Ramos (cell line): ENCODE results near the gene INSR.

Experiments
- in situ Hi-C: fragments of 300-500 bp; cut with MboI; formaldehyde crosslinking; loops from one replicate; pipeline ENCODE4 v1.14.3; 2022; ENCODE audit warnings: low sequenced_read_pairs; ENCODE audit not compliant: unreplicated experiment

Gene INSR

DNA sequence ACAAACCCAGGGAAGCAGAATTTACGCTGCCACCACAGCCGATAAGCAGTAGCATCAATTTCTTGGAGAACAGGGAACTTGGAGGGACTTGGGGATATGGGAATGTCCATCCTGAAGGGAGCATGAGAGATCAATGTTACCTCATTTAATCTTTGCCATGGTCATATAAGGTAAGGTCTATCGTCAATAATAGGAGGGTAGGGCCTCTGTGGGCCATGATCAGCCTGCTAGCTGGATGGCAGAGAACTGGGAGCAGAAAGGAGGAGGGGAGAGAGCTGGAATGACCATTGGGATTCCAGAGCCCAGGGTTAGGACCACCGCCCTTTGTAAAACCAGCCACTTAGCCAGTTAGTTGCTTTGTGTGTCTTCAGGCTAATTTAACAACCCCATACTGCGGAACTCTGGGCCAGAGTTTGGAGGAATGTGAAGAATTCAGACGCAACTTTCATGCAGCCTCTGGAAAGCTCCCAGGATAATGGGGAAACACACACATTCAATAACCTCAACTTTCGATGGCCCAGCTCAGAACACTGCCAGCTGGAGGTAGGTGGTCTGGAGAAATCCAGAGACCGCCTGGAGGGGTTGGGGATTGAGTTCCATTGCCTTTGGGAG, 184.4 kb downstream of the INSR start:
- in situ Hi-C loops, result loop anchor here (10.0 kb wide), 2 partner anchors 215 to 695 kb away; no protein-coding TSS in a partner anchor

DNA sequence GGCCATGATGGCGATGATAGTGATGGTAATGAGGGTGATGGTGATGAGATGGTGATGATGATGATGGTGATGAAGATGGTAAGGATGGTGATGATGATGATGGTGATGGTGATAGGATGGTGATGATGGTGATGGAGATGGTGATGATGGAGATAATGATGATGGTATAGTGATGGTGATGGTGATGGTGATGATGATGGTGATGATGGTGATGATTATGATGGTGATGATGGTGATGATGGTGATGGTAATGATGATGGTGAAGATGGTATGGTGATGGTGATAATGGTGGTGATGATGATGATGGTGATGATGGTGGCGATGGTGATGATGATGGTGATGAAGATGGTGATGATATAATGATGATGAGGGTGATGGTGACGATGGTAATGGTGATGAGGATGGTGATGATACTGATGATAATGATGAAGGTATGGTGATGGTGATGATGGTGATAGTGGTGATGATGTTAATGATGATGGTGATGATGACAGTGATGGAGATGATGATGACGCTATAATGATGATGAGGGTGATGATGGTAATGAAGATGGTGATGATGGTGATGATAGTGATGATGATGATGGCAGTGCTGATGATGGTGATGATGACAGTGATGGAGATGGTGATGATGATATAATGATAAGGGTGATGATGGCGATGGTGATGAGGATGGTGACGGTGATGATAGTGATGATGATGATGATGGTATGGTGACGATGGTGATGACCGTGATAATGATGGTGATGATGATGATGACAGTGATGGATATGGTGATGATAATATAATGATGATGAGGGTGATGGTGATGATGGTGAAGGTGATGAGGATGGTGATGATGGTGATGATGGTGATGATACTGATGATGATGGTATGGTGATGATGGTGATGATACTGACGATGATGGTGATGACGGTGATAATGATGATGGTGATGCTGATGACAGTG, 187.2 kb downstream of the INSR start:
- in situ Hi-C loops, result loop anchor here (10.0 kb wide), 2 partner anchors 218 to 698 kb away; no protein-coding TSS in a partner anchor

DNA sequence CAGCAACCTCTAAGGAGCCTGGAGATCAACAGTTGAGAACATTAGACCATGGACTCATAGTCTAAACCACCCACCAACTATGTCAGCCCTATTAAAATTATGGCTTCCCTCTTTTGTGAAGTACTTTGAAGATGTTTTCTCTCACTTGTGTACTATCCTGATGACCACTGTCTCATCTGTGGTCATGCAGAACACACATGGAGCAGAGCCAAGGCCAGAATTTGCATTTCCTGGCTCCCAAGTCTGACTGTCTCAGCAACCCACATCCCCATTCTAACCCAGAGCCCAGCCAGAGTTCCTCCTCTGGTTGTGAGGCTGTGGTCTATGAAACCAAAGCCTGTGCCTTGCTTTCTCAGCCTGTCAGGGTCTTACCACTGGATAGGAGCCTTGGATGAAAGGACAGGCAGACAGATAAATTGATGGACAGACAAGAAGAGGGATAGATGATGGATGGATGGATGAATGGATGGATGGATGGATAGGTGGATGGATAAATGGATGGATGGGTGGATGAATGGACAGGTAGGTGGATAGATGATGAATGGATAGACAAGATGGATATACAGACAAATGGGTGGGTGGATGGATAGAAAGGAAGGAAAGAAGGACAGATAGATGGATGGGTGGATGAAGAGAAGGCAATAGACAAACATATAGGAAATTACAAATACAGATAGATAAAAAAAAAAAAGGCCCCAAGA, 189.3 kb downstream of the INSR start:
- in situ Hi-C loops, result loop anchor here (10.0 kb wide), 2 partner anchors 220 to 700 kb away; no protein-coding TSS in a partner anchor

- in situ Hi-C loops, result loop anchor here (10.0 kb wide), 2 partner anchors 223 to 703 kb away; no protein-coding TSS in a partner anchor
Measured at GRCh38 chr19:7101498-7102253, 192.5 kb downstream of the INSR start.

GRCh38 chr19:7099597-7099921, 194.7 kb downstream of the INSR start:
- in situ Hi-C loops, result loop anchor here (25.0 kb wide), 1 partner anchor 912 kb away; no protein-coding TSS in a partner anchor

GRCh38 chr19:7098701-7099596, 195.3 kb downstream of the INSR start:
- in situ Hi-C loops, result loop anchor here (25.0 kb wide), 1 partner anchor 912 kb away; no protein-coding TSS in a partner anchor

GRCh38 chr19:7098096-7098495, 196.1 kb downstream of the INSR start:
- in situ Hi-C loops, result loop anchor here (25.0 kb wide), 1 partner anchor 911 kb away; no protein-coding TSS in a partner anchor

- in situ Hi-C loops, result loop anchor here (25.0 kb wide), 1 partner anchor 902 kb away; no protein-coding TSS in a partner anchor
Measured at GRCh38 chr19:7088999-7089398, 205.2 kb downstream of the INSR start.

GRCh38 chr19:7083076-7083956, 210.9 kb downstream of the INSR start:
- in situ Hi-C loops, result loop anchor here (25.0 kb wide), 1 partner anchor 896 kb away; no protein-coding TSS in a partner anchor

DNA sequence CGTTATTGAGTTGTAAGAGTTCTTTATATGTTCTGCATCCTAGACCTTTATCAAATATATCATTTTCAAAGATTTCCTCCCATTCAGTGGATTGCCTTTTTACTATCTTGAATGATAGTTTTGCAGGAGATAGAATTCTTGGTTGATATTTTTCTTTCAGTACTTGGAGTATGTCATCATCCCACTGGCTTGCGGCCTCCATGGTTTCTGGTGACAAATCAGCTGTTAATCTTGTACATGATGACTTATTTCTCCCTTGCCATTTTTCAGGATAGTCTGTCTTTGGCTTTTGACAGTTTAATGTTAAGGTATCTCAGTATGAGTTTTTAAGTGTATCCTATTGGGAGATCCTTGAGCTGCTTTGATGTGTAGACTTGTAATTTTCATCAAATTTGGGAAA, 216.2 kb downstream of the INSR start:
- in situ Hi-C loops, result loop anchor here (25.0 kb wide), 1 partner anchor 891 kb away; no protein-coding TSS in a partner anchor

DNA sequence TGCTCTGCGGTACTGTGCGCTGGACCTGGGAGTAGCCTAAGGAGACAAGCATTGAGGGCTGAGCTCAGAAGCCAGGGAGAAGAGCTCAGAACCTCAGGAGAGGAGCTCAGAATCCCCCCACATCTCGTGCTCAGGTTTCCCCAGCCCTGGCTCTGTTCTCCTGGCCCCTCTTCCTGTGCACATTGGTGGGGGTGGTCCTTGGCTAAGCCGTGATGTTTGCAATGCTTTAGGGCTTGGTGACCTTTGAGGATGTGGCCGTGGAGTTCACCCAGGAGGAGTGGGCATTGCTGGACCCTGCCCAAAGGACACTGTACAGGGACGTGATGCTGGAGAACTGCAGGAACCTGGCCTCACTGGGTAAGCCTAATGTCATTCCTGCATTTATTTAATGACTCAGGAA, 218.1 kb downstream of the INSR start:
- in situ Hi-C loops, result loop anchor here (25.0 kb wide), 1 partner anchor 889 kb away; no protein-coding TSS in a partner anchor

DNA sequence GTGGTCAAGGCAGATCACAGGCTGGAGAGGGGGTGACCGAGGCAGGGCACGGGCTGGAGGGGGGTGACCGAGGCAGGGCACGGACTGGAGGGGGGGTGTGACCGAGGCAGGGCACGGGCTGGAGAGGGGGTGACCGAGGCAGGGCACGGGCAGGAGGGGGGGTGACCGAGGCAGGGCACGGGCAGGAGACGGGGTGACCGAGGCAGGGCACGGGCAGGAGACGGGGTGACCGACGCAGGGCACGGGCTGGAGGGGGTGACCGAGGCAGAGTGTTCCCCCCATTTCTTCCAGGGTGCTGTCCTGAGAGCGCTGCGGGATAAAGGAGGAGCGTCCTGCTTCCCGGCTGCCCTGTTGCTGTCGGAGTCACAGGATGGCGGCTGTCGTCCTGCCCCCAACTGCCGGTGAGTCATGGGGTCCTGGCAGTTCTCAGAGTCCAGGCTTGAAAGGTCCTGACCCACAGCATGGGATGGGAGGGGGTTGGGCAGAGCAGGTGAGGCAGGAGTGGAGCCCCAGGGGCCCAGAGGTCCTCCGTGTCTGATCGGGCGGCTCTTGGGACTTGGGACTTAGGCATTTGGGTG, 219.4 kb downstream of the INSR start:
- in situ Hi-C loops, result loop anchor here (25.0 kb wide), 1 partner anchor 887 kb away; no protein-coding TSS in a partner anchor

DNA sequence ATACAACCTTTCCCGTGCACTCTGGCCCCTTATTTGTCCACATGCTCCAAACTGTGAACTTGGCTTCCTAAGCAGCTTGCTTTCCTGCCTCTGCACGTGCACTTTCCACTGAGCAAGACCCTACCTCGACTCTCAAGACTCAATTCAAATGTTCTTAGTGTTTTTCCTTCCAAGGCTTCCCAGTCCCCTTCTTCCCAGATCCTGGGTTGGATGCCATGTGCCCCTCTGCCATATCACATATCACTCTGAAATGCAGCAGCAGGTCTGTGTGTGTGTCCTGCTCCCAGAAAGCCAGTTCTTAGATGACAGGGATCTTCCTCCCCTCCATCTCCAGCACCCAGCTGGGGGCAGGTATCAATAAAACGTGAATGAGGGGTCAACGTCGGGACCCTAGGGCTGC, 221.7 kb downstream of the INSR start:
- in situ Hi-C loops, result no loop called here

DNA sequence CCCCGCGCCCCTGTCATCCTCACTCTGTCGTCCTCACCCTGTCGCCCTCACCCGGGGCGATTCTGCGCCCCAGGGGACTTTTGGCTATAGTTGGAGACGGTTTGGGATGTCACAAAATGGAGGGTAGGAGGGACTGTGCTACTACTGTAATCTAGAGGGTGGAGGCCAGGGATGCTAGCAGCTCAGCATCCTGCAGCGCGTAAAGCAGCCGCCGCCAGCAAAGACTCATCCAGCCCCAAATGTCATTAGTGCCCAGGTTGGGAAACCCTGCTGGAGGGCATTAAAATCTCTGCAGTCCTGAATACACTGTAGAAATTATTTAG, 224.3 kb downstream of the INSR start:
- in situ Hi-C loops, result no loop called here

DNA sequence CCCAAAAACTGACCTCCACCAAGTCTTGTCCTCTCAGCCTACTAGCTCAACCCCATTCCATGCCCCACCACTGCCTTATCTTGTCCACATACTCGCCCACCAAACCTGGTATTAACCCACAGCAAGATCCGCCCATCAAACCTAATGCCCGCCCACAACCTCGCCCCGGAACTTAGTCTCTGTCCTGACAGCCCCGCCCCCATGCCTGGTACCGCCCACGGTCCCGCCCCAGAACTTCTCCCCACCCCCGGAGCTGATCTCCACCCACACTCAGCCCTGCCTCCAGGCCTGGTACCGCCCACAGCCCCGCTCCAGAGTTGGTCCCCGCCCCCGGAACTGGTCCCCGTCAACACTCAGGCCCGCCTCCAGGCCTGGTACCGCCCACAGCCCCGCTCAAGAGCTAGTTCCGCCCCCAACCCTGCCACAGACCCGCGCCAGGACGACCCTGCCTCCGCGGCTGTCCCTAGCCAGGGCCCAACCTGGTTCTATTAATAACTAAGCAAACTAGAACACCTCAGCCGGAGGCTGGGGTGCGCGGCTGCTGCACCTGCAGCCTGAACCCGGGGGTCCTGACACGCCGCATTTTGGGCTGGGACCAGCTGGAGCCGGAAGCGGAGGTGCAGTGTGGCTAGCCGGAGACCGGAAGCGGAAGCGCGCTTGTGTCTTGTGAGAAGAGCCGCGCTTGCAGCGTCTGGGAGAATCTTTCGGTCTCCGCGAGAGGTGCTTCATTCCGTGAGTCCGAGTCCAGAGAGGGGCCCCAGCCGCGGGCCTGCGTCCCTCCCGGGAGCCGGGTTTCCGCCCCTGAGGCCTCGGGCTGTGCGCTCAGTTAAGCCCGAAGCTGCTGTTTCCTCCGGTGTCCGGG, 224.9 kb downstream of the INSR start, which contains the start of gene ZNF557:
ZNF557 (plus strand) TSS at position 662 of the 862 bp plus-strand sequence. CDS start 5,372 bp downstream, outside the sequence.
- in situ Hi-C loops, result no loop called here

- in situ Hi-C loops, result no loop called here
Measured at GRCh38 chr19:7068599-7068998, 225.6 kb downstream of the INSR start.
